ENCODE data around the gene PDE4D.
"Not testable (repeated sequence)": the region's sequence is repeated elsewhere in the genome, so short reads cannot be mapped to it uniquely, and the experiment has no call there.

The PDE4D gene

GRCh38 chr5:59008816-59009473 is 884.6 kb downstream of the PDE4D start:
- no peak for DNase-seq

GRCh38 chr5:59007460-59008063 is 886.0 kb downstream of the PDE4D start:
- no peak for DNase-seq

GRCh38 chr5:59005934-59006701 is 887.4 kb downstream of the PDE4D start:
- no peak for DNase-seq

GRCh38 chr5:59003641-59004040 is 889.9 kb downstream of the PDE4D start:
- no peak for DNase-seq

GRCh38 chr5:59003124-59003523 is 890.4 kb downstream of the PDE4D start:
- DNase-seq = no peak

GRCh38 chr5:59002162-59002825 is 891.2 kb downstream of the PDE4D start:
- no peak for DNase-seq

- no peak for DNase-seq
Measured at GRCh38 chr5:59001716-59002115, 891.8 kb downstream of the PDE4D start.

GRCh38 chr5:59001154-59001553 is 892.4 kb downstream of the PDE4D start:
- DNase-seq = no peak

GRCh38 chr5:59000211-59000610 is 893.3 kb downstream of the PDE4D start:
- no peak for DNase-seq

- DNase-seq = no peak
Measured at GRCh38 chr5:58999804-59000203, 893.7 kb downstream of the PDE4D start.

- DNase-seq = no peak
Measured at GRCh38 chr5:58998544-58998943, 895.0 kb downstream of the PDE4D start.

- DNase-seq = not testable (repeated sequence)
Measured at GRCh38 chr5:58995779-58996178, 897.7 kb downstream of the PDE4D start.

GRCh38 chr5:58993461-58993860 is 900.1 kb downstream of the PDE4D start:
- no peak for DNase-seq

GRCh38 chr5:58988938-58989337 is 904.6 kb downstream of the PDE4D start:
- no peak for DNase-seq

- DNase-seq = no peak
Measured at GRCh38 chr5:58987193-58987592, 906.3 kb downstream of the PDE4D start.

GRCh38 chr5:58986281-58986680 is 907.2 kb downstream of the PDE4D start:
- no peak for DNase-seq

- DNase-seq = no peak
Measured at GRCh38 chr5:58985759-58986158, 907.8 kb downstream of the PDE4D start.

- no peak for DNase-seq
Measured at GRCh38 chr5:58985311-58985710, 908.2 kb downstream of the PDE4D start.

GRCh38 chr5:58983526-58984452 is 909.7 kb downstream of the PDE4D start:
- no peak for DNase-seq

GRCh38 chr5:58980890-58981289 is 912.6 kb downstream of the PDE4D start:
- DNase-seq = no peak

- DNase-seq = no peak
Measured at GRCh38 chr5:58979090-58979489, 914.4 kb downstream of the PDE4D start.

- DNase-seq = no peak
Measured at GRCh38 chr5:58974601-58975000, 918.9 kb downstream of the PDE4D start.

All from NCI-H2171 (cell line).